HFF-Myc (cell line): ENCODE measurements around the gene SYNDIG1L.

Experiments
- DNase-seq: peaks from one replicate; pipeline ENCODE4 v3.0.0-alpha.2; 2011; ENCODE audit warnings: low read depth; ENCODE audit errors: extremely low read depth
- H3K4me3 ChIP-seq: replicated peaks from 2 replicates; pipeline ENCODE4 v1.5.1; 2011; ENCODE audit warnings: low read depth, mild to moderate bottlenecking, control low read depth, low read length
- TF ChIP-seq, protein P1 (sequence below): IDR thresholded peaks from 2 replicates; pipeline ENCODE4 v1.5.1; 2012; ENCODE audit warnings: mild to moderate bottlenecking, low read depth, low read length, control low read depth; ENCODE audit errors: missing control alignments

SYNDIG1L gene

DNA sequence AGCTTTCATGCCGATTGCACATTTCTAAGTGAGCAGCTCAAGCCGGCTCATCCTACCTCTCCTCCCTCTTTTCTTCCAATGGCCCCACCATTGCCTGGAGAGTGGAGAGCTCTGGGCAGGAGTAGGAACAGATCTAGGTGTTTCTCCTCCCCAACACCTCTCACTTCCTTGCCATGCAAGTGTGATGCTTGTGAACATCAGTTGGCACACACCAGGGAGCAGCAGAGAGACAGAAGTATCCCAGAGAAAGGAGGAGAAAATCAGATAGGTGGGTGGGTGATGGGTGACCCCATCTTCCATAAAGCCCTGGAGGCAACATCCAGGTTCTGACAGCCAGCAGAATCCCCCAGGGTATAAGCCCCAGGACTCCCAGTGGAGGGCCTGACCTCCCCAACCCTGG is 39.3 kb upstream of the SYNDIG1L start:
- no peak for DNase-seq
- no peak overlapping the region for H3K4me3 ChIP-seq
- TF ChIP-seq, protein P1, sequence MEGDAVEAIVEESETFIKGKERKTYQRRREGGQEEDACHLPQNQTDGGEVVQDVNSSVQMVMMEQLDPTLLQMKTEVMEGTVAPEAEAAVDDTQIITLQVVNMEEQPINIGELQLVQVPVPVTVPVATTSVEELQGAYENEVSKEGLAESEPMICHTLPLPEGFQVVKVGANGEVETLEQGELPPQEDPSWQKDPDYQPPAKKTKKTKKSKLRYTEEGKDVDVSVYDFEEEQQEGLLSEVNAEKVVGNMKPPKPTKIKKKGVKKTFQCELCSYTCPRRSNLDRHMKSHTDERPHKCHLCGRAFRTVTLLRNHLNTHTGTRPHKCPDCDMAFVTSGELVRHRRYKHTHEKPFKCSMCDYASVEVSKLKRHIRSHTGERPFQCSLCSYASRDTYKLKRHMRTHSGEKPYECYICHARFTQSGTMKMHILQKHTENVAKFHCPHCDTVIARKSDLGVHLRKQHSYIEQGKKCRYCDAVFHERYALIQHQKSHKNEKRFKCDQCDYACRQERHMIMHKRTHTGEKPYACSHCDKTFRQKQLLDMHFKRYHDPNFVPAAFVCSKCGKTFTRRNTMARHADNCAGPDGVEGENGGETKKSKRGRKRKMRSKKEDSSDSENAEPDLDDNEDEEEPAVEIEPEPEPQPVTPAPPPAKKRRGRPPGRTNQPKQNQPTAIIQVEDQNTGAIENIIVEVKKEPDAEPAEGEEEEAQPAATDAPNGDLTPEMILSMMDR, result no peak

DNA sequence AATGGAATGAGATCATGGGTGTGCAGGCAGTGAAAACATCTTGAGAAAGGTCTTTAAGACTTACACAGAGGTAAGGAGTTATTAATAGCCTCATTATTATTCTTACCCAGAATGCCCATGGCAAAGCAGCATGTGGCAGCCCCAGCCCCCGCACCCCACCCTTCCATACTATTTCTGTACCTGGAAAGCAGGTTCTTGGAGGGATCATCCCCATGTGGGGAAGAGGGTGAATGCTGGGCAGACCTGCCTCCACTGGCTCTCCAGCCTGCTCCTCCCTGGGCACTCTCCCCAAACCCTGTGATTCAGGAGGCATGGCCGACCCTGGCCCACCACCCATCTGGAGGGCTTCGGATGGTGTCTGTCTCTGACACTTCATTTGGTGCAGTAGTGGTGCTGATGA is 38.8 kb upstream of the SYNDIG1L start:
- DNase-seq, result no peak
- H3K4me3 ChIP-seq, result no peak overlapping the region
- TF ChIP-seq, protein P1, result no peak

DNA sequence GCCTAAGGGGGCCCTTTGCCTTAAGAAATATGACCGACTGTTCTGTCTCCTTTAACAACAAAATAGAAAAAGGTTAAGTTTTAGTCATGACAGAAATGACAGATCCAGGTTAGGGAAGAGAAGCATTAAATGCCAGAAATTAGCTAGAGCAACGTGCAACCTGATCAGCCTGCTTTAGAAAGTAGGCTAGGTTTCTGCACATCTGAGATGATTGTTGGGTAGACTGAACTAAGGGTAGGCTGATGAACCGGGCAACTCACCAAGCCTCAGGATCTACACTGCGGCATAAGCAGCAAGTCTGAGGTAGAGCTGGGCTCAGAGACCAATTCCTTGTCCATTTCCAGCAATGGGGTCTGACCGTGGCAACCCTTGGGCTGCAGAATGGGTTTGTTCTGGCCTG is 37.7 kb upstream of the SYNDIG1L start:
- TF ChIP-seq, protein P1, result no peak
- H3K4me3 ChIP-seq, result no peak overlapping the region
- no peak for DNase-seq

DNA sequence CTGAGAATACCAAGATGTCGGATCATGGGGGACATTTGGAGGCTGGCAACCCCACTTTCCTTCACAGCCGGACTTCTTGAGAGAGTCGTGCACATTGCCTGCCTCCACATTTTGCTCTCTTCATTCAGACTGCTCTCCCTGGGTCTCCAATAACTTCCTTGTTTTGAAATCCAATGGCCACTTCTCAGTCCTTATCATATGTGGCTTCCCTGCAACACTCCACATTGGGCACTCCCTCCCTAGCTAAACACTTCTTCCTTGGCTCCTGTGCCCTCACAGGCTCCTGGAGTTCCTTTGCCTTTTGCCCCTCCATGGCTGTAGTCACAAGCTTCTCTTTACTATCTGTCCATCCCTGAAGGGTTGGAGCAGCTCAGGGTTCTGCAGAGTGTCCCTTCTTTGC is 37.0 kb upstream of the SYNDIG1L start:
- TF ChIP-seq, protein P1, result no peak

DNA sequence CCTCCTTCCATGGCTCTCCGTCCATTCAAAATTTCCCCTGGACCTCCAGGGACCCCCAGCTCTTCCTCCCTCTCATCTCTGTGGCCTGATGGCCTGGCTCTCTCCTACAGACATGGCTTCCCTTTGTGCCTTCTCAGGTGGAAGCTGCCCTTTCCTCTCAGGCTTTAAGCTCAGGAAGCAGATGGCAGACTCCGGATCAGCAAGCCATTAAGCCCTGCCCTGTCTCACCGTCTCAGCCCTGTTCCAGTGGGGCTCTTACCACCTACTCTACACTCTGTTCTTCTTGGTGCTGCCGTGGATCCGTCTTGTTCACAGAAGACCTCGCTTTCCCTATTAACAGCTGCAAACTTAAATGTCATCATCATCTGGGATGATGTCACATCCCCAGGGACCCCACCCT is 34.0 kb upstream of the SYNDIG1L start:
- DNase-seq, result no peak
- TF ChIP-seq, protein P1, result no peak
- no peak overlapping the region for H3K4me3 ChIP-seq

More for the DNA sequence above, 37.0 kb upstream of the SYNDIG1L start:
- DNase-seq, result no peak
- no peak overlapping the region for H3K4me3 ChIP-seq

DNA sequence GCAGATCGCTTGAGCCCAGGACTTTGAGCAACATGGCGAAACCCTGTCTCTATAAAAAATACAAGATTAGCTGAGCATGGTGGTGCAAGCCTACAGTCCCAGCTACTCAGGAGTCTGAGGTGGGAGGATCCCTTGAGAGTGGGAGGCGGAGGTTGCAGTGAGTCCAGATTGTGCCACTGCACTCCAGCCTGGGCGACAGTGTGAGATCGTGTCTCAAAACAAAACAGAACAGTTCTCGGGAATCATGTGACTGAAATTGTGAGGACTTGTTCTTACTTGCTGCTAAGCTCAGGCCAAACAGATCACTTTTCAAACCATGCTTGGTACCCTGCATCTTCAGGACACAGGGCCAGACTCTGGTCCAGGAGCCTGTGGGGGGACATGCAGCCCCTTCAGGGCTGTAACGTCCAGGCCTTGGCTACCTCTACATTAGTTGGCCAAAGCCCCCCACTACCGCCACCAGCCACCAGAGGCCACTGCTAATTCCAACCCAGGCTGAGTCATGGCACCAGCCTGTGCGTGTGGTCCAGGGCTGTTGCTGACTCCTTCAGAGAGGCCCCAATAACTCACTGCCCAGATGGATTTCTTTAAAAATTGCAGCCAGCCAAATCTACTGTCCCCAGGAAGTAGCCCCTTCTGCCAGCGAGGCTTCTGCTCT is 33.4 kb upstream of the SYNDIG1L start:
- DNase-seq, result peak; percentile 42

More for the DNA sequence above, 33.4 kb upstream of the SYNDIG1L start:
- TF ChIP-seq, protein P1, result peak; percentile 84
- no peak overlapping the region for H3K4me3 ChIP-seq
